GM06990 (cell line): ENCODE measurements around the gene GPR17.

ENCODE experiments used
- DNase-seq: peaks from one replicate; pipeline ENCODE4 v3.0.0-alpha.2; 2011; ENCODE audit not compliant: insufficient read length; ENCODE audit errors: extremely low read depth
- H3K27me3 ChIP-seq: replicated peaks from 2 replicates; pipeline ENCODE4 v1.6.0; 2011; ENCODE audit warnings: low read length; ENCODE audit not compliant: control insufficient read depth, insufficient read depth
- H3K36me3 ChIP-seq: 2 replicates; pipeline ENCODE4 v1.5.1; 2011; ENCODE audit warnings: low read length; ENCODE audit not compliant: control insufficient read depth, insufficient read depth
- H3K4me3 ChIP-seq: replicated peaks from 2 replicates; pipeline ENCODE4 v1.5.1; 2011; ENCODE audit warnings: low read depth, mild to moderate bottlenecking, control low read depth, low read length
- CTCF ChIP-seq: IDR thresholded peaks from 2 replicates; pipeline ENCODE4 v1.5.1; 2011; ENCODE audit warnings: low read length, control low read depth, mild to moderate bottlenecking, inconsistent platforms; ENCODE audit not compliant: insufficient read depth, poor library complexity, severe bottlenecking

GPR17 gene

GRCh38 chr2:127695491-127696472 is 49.8 kb downstream of the GPR17 start:
- H3K27me3 ChIP-seq, result no peaks in the 10 kb centered on the region
- peak; percentile 33 for DNase-seq
- H3K4me3 ChIP-seq, result no peak overlapping the region
- TF ChIP-seq CTCF, result peak; percentile 46
- no peaks in the 10 kb centered on the region for H3K36me3 ChIP-seq

- DNase-seq, result no peak
- no peak for TF ChIP-seq CTCF
- Histone ChIP-seq H3K36me3 (no peaks in the 10 kb centered on the region), H3K27me3 (no peaks in the 10 kb centered on the region), H3K4me3 (no peak overlapping the region)
These were observed 51.7 kb downstream of the GPR17 start for GRCh38 chr2:127697482-127698180.

GRCh38 chr2:127698553-127699355 is 52.8 kb downstream of the GPR17 start:
- Histone ChIP-seq H3K4me3 (no peak overlapping the region), H3K36me3 (no peaks in the 10 kb centered on the region), H3K27me3 (no peaks in the 10 kb centered on the region)
- no peak for TF ChIP-seq CTCF
- DNase-seq, result no peak

GRCh38 chr2:127700527-127701192 is 54.7 kb downstream of the GPR17 start:
- no peaks in the 10 kb centered on the region for H3K27me3 ChIP-seq
- TF ChIP-seq CTCF, result peak; percentile 38
- 0 out of 2 replicates have a peak, but pooled peaks cover 2% of the 10 kb centered on the region for H3K36me3 ChIP-seq
- H3K4me3 ChIP-seq, result peak overlapping the region; percentile 66
- DNase-seq, result peak; percentile 85

- TF ChIP-seq CTCF, result no peak
- H3K4me3 ChIP-seq, result peak within 1 kb of the TSS; percentile 66
- H3K36me3 ChIP-seq, result peaks cover 4% of the 10 kb centered on the region; the same call in 1 of the 2 replicates
- H3K27me3 ChIP-seq, result no peaks in the 10 kb centered on the region
- peak; percentile 97 for DNase-seq
These were observed 55.3 kb downstream of the GPR17 start, which contains the start of gene SFT2D3 for GRCh38 chr2:127701193-127701650. TSS of gene SFT2D3 (plus strand) at chr2:127701497. CDS start at chr2:127701529, 32 bp downstream.
